B cell (primary cell): ENCODE measurements around the gene MTFR2. TPM values are rescaled to one million over a fixed set of nuclear protein-coding genes. Genes with fewer than 3 reads are reported as not detected.
A peak's percentile ranks its signal among the peaks of the same experiment; 100 is the strongest.

Source experiments
- ATAC-seq: fragments of 200-7000 bp; cut with Tn5 transposase; one replicate; pipeline ENCODE4 v1.10.0; 2021; ENCODE audit warnings: low read depth, mild to moderate bottlenecking, moderate number of reproducible peaks, moderate library complexity
- CTCF ChIA-PET: fragments of 350-600 bp; sonication (Branson Sonifier 250); formaldehyde crosslinking; loops from one replicate; lab custom pipeline; 2021; ENCODE audit warnings: antibody characterized with exemption, inconsistent platforms; lab: Charles Lee
- POLR2A ChIA-PET: fragments of 350-600 bp; sonication (Branson Sonifier 250); formaldehyde crosslinking; loops from one replicate; lab custom pipeline; 2021; ENCODE audit warnings: antibody characterized with exemption; lab: Charles Lee
- DNase-seq: peaks from one replicate; pipeline ENCODE4 v3.0.0; 2013
- H2AFZ ChIP-seq: 2 replicates; pipeline ENCODE4 v1.6.1; 2012; ENCODE audit warnings: mild to moderate bottlenecking, low read depth, low read length; ENCODE audit not compliant: insufficient read depth, poor library complexity, severe bottlenecking
- H3K27ac ChIP-seq, 2 donors: 1 replicate in 1 of 2; 2 replicates in 1 of 2; pipeline ENCODE4 v1.5.1; 2012 to 2013; ENCODE audit warnings: low read length in 2 of 2, mild to moderate bottlenecking in 2 of 2, moderate library complexity in 1 of 2
- H3K27me3 ChIP-seq, 4 experiments: fragments of 200-600 bp in 1 of 4; sonication (generic) in 1 of 4; replicated peaks in 1 of 4; 1 replicate in 2 of 4; 2 replicates in 2 of 4; pipeline versions ENCODE4 v1.6.1 to v1.7.0; 2013 to 2016; ENCODE audit warnings: low read length in 3 of 4, mild to moderate bottlenecking in 2 of 4, mixed read lengths in 1 of 4, moderate library complexity in 1 of 4; ENCODE audit not compliant: insufficient read depth in 4 of 4, control insufficient read depth in 3 of 4; ENCODE audit errors: control extremely low read depth in 1 of 4
- H3K36me3 ChIP-seq, 2 experiments: replicated peaks in 1 of 2; 1 replicate in 1 of 2; 2 replicates in 1 of 2; pipeline versions ENCODE4 v1.6.1 to v1.7.1; 2013; ENCODE audit warnings: low read length in 1 of 2; ENCODE audit not compliant: insufficient read depth in 2 of 2, control insufficient read depth in 1 of 2; ENCODE audit errors: control extremely low read depth in 1 of 2, extremely low read depth in 1 of 2
- H3K4me1 ChIP-seq, 2 donors: fragments of 200-600 bp in 1 of 2; sonication (generic) in 1 of 2; 1 replicate in 1 of 2; 2 replicates in 1 of 2; pipeline versions ENCODE4 v1.5.1 to v1.6.1; 2013 to 2017; ENCODE audit warnings: low read length in 2 of 2; ENCODE audit not compliant: control insufficient read depth in 2 of 2, insufficient read depth in 2 of 2
- H3K4me2 ChIP-seq: replicated peaks from 2 replicates; pipeline ENCODE3; 2012; ENCODE audit warnings: mild to moderate bottlenecking, low read depth, low read length; ENCODE audit not compliant: poor library complexity, severe bottlenecking
- H3K4me3 ChIP-seq, 5 experiments: fragments of 200-600 bp in 1 of 5; sonication (generic) in 1 of 5; 1 replicate in 3 of 5; 2 replicates in 2 of 5; pipeline versions ENCODE4 v1.5.1 to v1.7.0; 2011 to 2016; ENCODE audit warnings: low read length in 4 of 5, mild to moderate bottlenecking in 4 of 5, low read depth in 2 of 5, control low read depth in 1 of 5, moderate library complexity in 1 of 5; ENCODE audit not compliant: insufficient read depth in 1 of 5; ENCODE audit errors: control extremely low read depth in 1 of 5, extremely low read depth in 1 of 5
- H3K79me2 ChIP-seq: fragments of 200-600 bp; sonication (generic); one replicate; pipeline ENCODE4 v1.6.0; 2016; ENCODE audit warnings: low read length; ENCODE audit not compliant: control insufficient read depth, insufficient read depth
- H3K9ac ChIP-seq: fragments of 200-600 bp; sonication (generic); 2 replicates; pipeline ENCODE4 v1.6.1; 2017; ENCODE audit warnings: mild to moderate bottlenecking, low read length, moderate library complexity
- H3K9me3 ChIP-seq, 3 donors: one replicate each; pipeline versions ENCODE4 v1.6.1 to v1.7.1; 2013; ENCODE audit warnings: low read length in 2 of 3; ENCODE audit not compliant: control insufficient read depth in 2 of 3, insufficient read depth in 1 of 3; ENCODE audit errors: control extremely low read depth in 1 of 3
- H4K20me1 ChIP-seq: 2 replicates; pipeline ENCODE4 v1.6.0; 2012; ENCODE audit warnings: mild to moderate bottlenecking, low read length; ENCODE audit not compliant: insufficient read depth, control insufficient read depth, poor library complexity, severe bottlenecking
- H3K27ac Mint-ChIP-seq: one replicate; pipeline ENCODE4 v1.8.0; 2021; ENCODE audit warnings: mixed read lengths
- H3K27me3 Mint-ChIP-seq: one replicate; pipeline ENCODE4 v1.8.0; 2021; ENCODE audit warnings: mixed read lengths
- H3K4me1 Mint-ChIP-seq: one replicate; pipeline ENCODE4 v1.8.0; 2021; ENCODE audit warnings: mixed read lengths
- H3K4me3 Mint-ChIP-seq: one replicate; pipeline ENCODE4 v1.8.0; 2021; ENCODE audit warnings: mixed read lengths
- H3K9me3 Mint-ChIP-seq: one replicate; pipeline ENCODE4 v1.8.0; 2022; ENCODE audit warnings: mixed read lengths; ENCODE audit not compliant: insufficient read depth
- CTCF ChIP-seq: fragments of 200-600 bp; IDR thresholded peaks from one replicate; pipeline ENCODE4 v1.8.0; 2022; ENCODE audit warnings: antibody characterized with exemption, mild to moderate bottlenecking
- EZH2 ChIP-seq: IDR thresholded peaks from 2 replicates; pipeline ENCODE4 v1.6.1; 2012; ENCODE audit warnings: borderline replicate concordance, low read depth, mild to moderate bottlenecking, moderate library complexity, low read length; ENCODE audit not compliant: insufficient read depth, poor library complexity, severe bottlenecking
- WGBS: methylation state at CpG from one replicate; pipeline ENCODE4 v1.1.5; 2013; ENCODE audit warnings: missing lambda C conversion rate; ENCODE audit not compliant: insufficient coverage; 5-methylcytosine and 5-hydroxymethylcytosine counted together
- intact Hi-C: fragments of 100-400 bp; cut with micrococcal nuclease; formaldehyde crosslinking; loops from one replicate; pipeline ENCODE4 v1.10.0; 2022
- polyA plus RNA-seq: library from polyadenylated mRNA; depleted of rRNA; stranded (reverse); fragments of >200 nt; gene quantifications from 2 replicates; pipeline ENCODE4 v1.2.3, GENCODE V29; 2012
- total RNA-seq, 2 donors: library from RNA; stranded (reverse); fragments of 120-200 nt in 1 of 2; gene quantifications; 1 replicate in 1 of 2; 2 replicates in 1 of 2; pipeline versions ENCODE4 v1.2.3 to v1.2.4, GENCODE V29; 2013 to 2022

The MTFR2 gene
- total and polyA plus RNA-seq, 2 donors (not counting 1 experiment from before 2014, with no cell fraction given) = 2.0 to 3.9 TPM

GRCh38 chr6:136249336-136249735 is 775 bp downstream of the MTFR2 start:
- H3K27ac Mint-ChIP-seq = peak overlapping the region; percentile 81
- no peak for DNase-seq

More at GRCh38 chr6:136249336-136249735, 775 bp downstream of the MTFR2 start:
- peaks cover 33% of the 10 kb centered on the region for H3K4me1 Mint-ChIP-seq
- ChIA-PET POLR2A (interaction anchor here (2.0 to 2.1 kb wide), 2 partner anchors 40 to 751 kb away, joined by 7 to 27 read pairs; partner anchors contain the start of genes AHI1 and BCLAF1), CTCF (interaction anchor here (1.6 to 2.8 kb wide), 2 partner anchors 23 to 40 kb away, joined by 8 to 18 read pairs; partner anchors contain the start of gene BCLAF1)
- Histone ChIP-seq H4K20me1 (no peaks in the 10 kb centered on the region), H3K4me1 (peaks cover 15 to 16% of the 10 kb centered on the region in 2 donors), H3K27me3 (no peaks in the 10 kb centered on the region), H3K27ac (no peak overlapping the region), H3K79me2 (no peaks in the 10 kb centered on the region), H3K9me3 (no peaks in the 10 kb centered on the region), H3K4me2 (peak overlapping the region; percentile 92), H3K4me3 (peak overlapping the region; percentile 49 to 91 (median 83)), H2AFZ (peak overlapping the region; percentile 93), H3K9ac (peak overlapping the region; percentile 81), H3K36me3 (no peaks in the 10 kb centered on the region)
- TF ChIP-seq CTCF = no peak
- TF ChIP-seq EZH2 = no peak
- intact Hi-C loops = no loop called here
- 100% methylated on average over 2 of the region's 6 CpGs for WGBS
- H3K27me3 Mint-ChIP-seq = no peaks in the 10 kb centered on the region
- peak overlapping the region; percentile 93 for H3K4me3 Mint-ChIP-seq
- no peak for ATAC-seq
- H3K9me3 Mint-ChIP-seq = no peaks in the 10 kb centered on the region
